SK-N-SH (cell line): ENCODE data around the gene CPEB4. TPM values are rescaled to one million over a fixed set of nuclear protein-coding genes. Genes with fewer than 3 reads are reported as not detected.

ENCODE experiments used
- CTCF ChIA-PET: fragments of 300-600, 350-600 bp; formaldehyde crosslinking; extraction: SDS; loops from one replicate; lab custom pipeline; 2021; lab: Yijun Ruan, JAX
- POLR2A ChIA-PET: fragments of 350-600 bp; sonication (Branson Sonifier 250); formaldehyde crosslinking; extraction: SDS; loops from one replicate; lab custom pipeline; 2020; ENCODE audit warnings: antibody characterized with exemption, inconsistent platforms; lab: Yijun Ruan, JAX
- DNase-seq: peaks from one replicate; pipeline ENCODE4 v3.0.0; 2012
- H2AFZ ChIP-seq: fragments of 200-600 bp; sonication (generic); 2 replicates; pipeline ENCODE4 v1.8.1; 2016; ENCODE audit warnings: antibody characterized with exemption, mild to moderate bottlenecking, low read depth
- H3F3A ChIP-seq: fragments of 200-600 bp; sonication (generic); replicated peaks from 2 replicates; pipeline ENCODE3; 2016; ENCODE audit warnings: antibody characterized with exemption, mild to moderate bottlenecking; ENCODE audit not compliant: insufficient read depth
- H3K27ac ChIP-seq, 2 experiments: fragments of 200-500 bp in 1 of 2; fragments of 200-600 bp in 1 of 2; sonication (Bioruptor generic) in 1 of 2; sonication (generic), shearing (Covaris generic) in 1 of 2; 2 replicates each; pipeline versions ENCODE4 v1.5.1 to v1.6.1; 2014 to 2016; ENCODE audit warnings: low read depth in 2 of 2, inconsistent platforms in 1 of 2, low read length in 1 of 2, mild to moderate bottlenecking in 1 of 2, mixed read lengths in 1 of 2
- H3K27me3 ChIP-seq: fragments of 200-600 bp; sonication (generic), shearing (Covaris generic); 2 replicates; pipeline ENCODE4 v1.6.1; 2016; ENCODE audit warnings: mixed run types; ENCODE audit not compliant: insufficient read depth
- H3K36me3 ChIP-seq, 2 experiments: fragments of 200-500 bp in 1 of 2; fragments of 200-600 bp in 1 of 2; sonication (Bioruptor generic) in 1 of 2; sonication (generic) in 1 of 2; replicated peaks in 1 of 2; 2 replicates each; pipeline versions ENCODE3 to v1.5.1; 2014 to 2016; ENCODE audit warnings: low read length in 1 of 2, mild to moderate bottlenecking in 1 of 2; ENCODE audit not compliant: insufficient read depth in 2 of 2, control insufficient read depth in 1 of 2
- H3K4me1 ChIP-seq, 2 experiments: fragments of 200-500 bp in 1 of 2; fragments of 200-600 bp in 1 of 2; sonication (Bioruptor generic) in 1 of 2; sonication (generic), shearing (Covaris generic) in 1 of 2; 2 replicates each; pipeline versions ENCODE4 v1.5.1 to v1.6.1; 2014 to 2016; ENCODE audit warnings: low read depth in 1 of 2, low read length in 1 of 2, mixed run types in 1 of 2; ENCODE audit not compliant: insufficient read depth in 2 of 2, control insufficient read depth in 1 of 2
- H3K4me2 ChIP-seq: fragments of 200-600 bp; sonication (generic), shearing (Covaris generic); 2 replicates; pipeline ENCODE4 v1.6.1; 2017; ENCODE audit warnings: mixed run types
- H3K4me3 ChIP-seq, 2 experiments: fragments of 200-500 bp in 1 of 2; fragments of 200-600 bp in 1 of 2; sonication (Bioruptor generic) in 1 of 2; sonication (generic), shearing (Covaris generic) in 1 of 2; 2 replicates each; pipeline versions ENCODE4 v1.5.1 to v1.8.1; 2014 to 2016; ENCODE audit warnings: low read depth in 2 of 2, inconsistent platforms in 1 of 2, low read length in 1 of 2, mild to moderate bottlenecking in 1 of 2, mixed read lengths in 1 of 2, moderate library complexity in 1 of 2
- H3K79me2 ChIP-seq: fragments of 200-600 bp; sonication (generic); 2 replicates; pipeline ENCODE4 v1.8.1; 2017; ENCODE audit warnings: mild to moderate bottlenecking; ENCODE audit not compliant: insufficient read depth
- H3K9ac ChIP-seq: fragments of 200-600 bp; sonication (generic); 2 replicates; pipeline ENCODE4 v1.6.1; 2017; ENCODE audit warnings: mixed run types
- H3K9me2 ChIP-seq: fragments of 200-600 bp; sonication (generic); 2 replicates; pipeline ENCODE4 v1.6.1; 2017; ENCODE audit warnings: mixed run types
- H3K9me3 ChIP-seq: fragments of 200-600 bp; sonication (generic); 2 replicates; pipeline ENCODE4 v1.6.1; 2017; ENCODE audit warnings: mixed run types, mild to moderate bottlenecking, moderate library complexity
- H4K20me1 ChIP-seq: fragments of 200-600 bp; sonication (generic); 2 replicates; pipeline ENCODE4 v1.6.1; 2017; ENCODE audit warnings: mild to moderate bottlenecking, mixed run types; ENCODE audit not compliant: insufficient read depth
- JUND ChIP-seq: IDR thresholded peaks from 2 replicates; pipeline ENCODE4 v1.4.0; 2012
- MEF2A ChIP-seq: IDR thresholded peaks from 2 replicates; pipeline ENCODE4 v1.4.0; 2012; ENCODE audit warnings: low read depth, borderline replicate concordance
- MXI1 ChIP-seq: IDR thresholded peaks from 2 replicates; pipeline ENCODE4 v1.6.1; 2012; ENCODE audit warnings: mild to moderate bottlenecking, low read depth, low read length, improper control_type of control experiment
- NFIC ChIP-seq: IDR thresholded peaks from 2 replicates; pipeline ENCODE4 v1.4.0; 2012; ENCODE audit warnings: borderline replicate concordance
- PBX3 ChIP-seq: IDR thresholded peaks from 2 replicates; pipeline ENCODE4; 2012
- POLR2AphosphoS5 ChIP-seq: IDR thresholded peaks from 2 replicates; pipeline ENCODE4 v1.6.1; 2012; ENCODE audit warnings: low read depth, low read length
- RAD21 ChIP-seq: IDR thresholded peaks from 2 replicates; pipeline ENCODE4 v1.6.1; 2012; ENCODE audit warnings: mild to moderate bottlenecking, low read length
- RCOR1 ChIP-seq: fragments of 150-350 bp; IDR thresholded peaks from 2 replicates; pipeline ENCODE4 v1.6.1; 2017; ENCODE audit warnings: antibody characterized with exemption, low read length
- SMC3 ChIP-seq: IDR thresholded peaks from 2 replicates; pipeline ENCODE4 v1.6.1; 2012; ENCODE audit warnings: low read depth, low read length, improper control_type of control experiment
- TEAD4 ChIP-seq: IDR thresholded peaks from 2 replicates; pipeline ENCODE4 v1.4.0; 2012; ENCODE audit warnings: mild to moderate bottlenecking, borderline replicate concordance; ENCODE audit not compliant: insufficient read depth
- USF1 ChIP-seq: IDR thresholded peaks from 2 replicates; pipeline ENCODE4 v1.4.0; 2012; ENCODE audit warnings: low read depth, borderline replicate concordance
- ZBTB33 ChIP-seq: IDR thresholded peaks from 2 replicates; pipeline ENCODE4 v1.4.0; 2012; ENCODE audit warnings: low read depth, borderline replicate concordance
- WGBS: methylation state at CpG from one replicate; pipeline ENCODE4 v1.1.6; 2017; ENCODE audit warnings: low lambda C conversion rate; 5-methylcytosine and 5-hydroxymethylcytosine counted together
- polyA plus RNA-seq, 3 experiments: library from polyadenylated mRNA; depleted of rRNA; stranded (reverse); fragments of >200 nt; gene quantifications; 2 replicates each; pipeline ENCODE4 v1.2.3, GENCODE V29; 2012
- TF ChIP-seq, protein P1 (sequence below): IDR thresholded peaks from 2 replicates; pipeline ENCODE4 v1.6.1; 2012; ENCODE audit warnings: mild to moderate bottlenecking, low read depth, low read length, moderate library complexity

The CPEB4 gene
- polyA plus RNA-seq, 1 of the 3 experiments (the other 2 are of a cell fraction) = 6.8 TPM

GRCh38 chr5:173884402-173885053, 3.6 kb upstream of the CPEB4 start:
- Histone ChIP-seq H3K4me3 (no peak overlapping the region), H3K27ac (no peak overlapping the region), H3K79me2 (peaks cover 13% of the 10 kb centered on the region), H3K36me3 (no peaks in the 10 kb centered on the region), H3F3A (no peaks in the 10 kb centered on the region), H2AFZ (no peak overlapping the region), H4K20me1 (no peaks in the 10 kb centered on the region), H3K4me1 (peaks cover 0 to 6% of the 10 kb centered on the region in 2 experiments; a peak in 2 of 4 replicates), H3K9me3 (no peaks in the 10 kb centered on the region), H3K9me2 (no peaks in the 10 kb centered on the region), H3K4me2 (no peak overlapping the region), H3K27me3 (no peaks in the 10 kb centered on the region)
- POLR2A ChIA-PET = interaction anchor here (0.7 kb wide), 1 partner anchor 130 kb away, joined by 4 read pairs; no protein-coding TSS in a partner anchor
- no peak for DNase-seq
- CTCF ChIA-PET = interaction anchor here (0.6 to 1.0 kb wide), 2 partner anchors 26 to 151 kb away, joined by 3 read pairs; no protein-coding TSS in a partner anchor
- TF ChIP-seq MXI1 (no peak), SMC3 (no peak), PBX3 (no peak), TEAD4 (no peak), POLR2AphosphoS5 (no peak), ZBTB33 (no peak), MEF2A (no peak), RAD21 (no peak), USF1 (no peak), JUND (no peak), NFIC (no peak), RCOR1 (no peak)
- TF ChIP-seq, protein P1, sequence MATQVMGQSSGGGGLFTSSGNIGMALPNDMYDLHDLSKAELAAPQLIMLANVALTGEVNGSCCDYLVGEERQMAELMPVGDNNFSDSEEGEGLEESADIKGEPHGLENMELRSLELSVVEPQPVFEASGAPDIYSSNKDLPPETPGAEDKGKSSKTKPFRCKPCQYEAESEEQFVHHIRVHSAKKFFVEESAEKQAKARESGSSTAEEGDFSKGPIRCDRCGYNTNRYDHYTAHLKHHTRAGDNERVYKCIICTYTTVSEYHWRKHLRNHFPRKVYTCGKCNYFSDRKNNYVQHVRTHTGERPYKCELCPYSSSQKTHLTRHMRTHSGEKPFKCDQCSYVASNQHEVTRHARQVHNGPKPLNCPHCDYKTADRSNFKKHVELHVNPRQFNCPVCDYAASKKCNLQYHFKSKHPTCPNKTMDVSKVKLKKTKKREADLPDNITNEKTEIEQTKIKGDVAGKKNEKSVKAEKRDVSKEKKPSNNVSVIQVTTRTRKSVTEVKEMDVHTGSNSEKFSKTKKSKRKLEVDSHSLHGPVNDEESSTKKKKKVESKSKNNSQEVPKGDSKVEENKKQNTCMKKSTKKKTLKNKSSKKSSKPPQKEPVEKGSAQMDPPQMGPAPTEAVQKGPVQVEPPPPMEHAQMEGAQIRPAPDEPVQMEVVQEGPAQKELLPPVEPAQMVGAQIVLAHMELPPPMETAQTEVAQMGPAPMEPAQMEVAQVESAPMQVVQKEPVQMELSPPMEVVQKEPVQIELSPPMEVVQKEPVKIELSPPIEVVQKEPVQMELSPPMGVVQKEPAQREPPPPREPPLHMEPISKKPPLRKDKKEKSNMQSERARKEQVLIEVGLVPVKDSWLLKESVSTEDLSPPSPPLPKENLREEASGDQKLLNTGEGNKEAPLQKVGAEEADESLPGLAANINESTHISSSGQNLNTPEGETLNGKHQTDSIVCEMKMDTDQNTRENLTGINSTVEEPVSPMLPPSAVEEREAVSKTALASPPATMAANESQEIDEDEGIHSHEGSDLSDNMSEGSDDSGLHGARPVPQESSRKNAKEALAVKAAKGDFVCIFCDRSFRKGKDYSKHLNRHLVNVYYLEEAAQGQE = no peak
- TF ChIP-seq, all 33 proteins: peak for 0
- 54% methylated on average over 2 of the region's 2 CpGs for WGBS
- no peak overlapping the region for H3K9ac ChIP-seq
